ENCODE results near the gene LRRC42.

LRRC42 gene

DNA sequence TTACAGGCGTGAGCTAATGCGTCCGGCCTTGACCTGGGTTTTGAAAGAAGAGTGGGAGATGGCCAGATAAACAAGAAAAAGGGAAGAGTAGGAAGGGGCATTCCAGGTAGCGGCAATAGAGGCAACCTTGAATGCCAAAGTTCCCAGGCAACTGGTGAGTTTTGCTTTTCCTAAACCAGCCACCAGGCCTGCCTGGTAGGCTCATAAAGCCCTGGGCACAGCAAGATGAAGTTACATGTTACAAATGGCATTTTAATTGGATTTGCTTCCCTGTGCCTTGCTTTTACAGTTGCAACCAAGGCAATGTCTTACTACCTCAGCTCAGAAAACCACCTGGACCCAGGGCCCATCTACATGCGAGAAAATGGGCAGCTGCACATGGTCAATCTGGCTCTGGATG is 5.5 kb downstream of the LRRC42 start:
- H3K4me1 ChIP-seq (ENCODE audit: low read depth, poor library complexity, severe bottlenecking) = peaks cover 17% of the 10 kb centered on the region
- H3K79me2 ChIP-seq (ENCODE audit: insufficient read depth, low read depth) = peaks cover 18% of the 10 kb centered on the region; the same call in 1 of the 2 replicates
- no peak overlapping the region for H2AFZ ChIP-seq (ENCODE audit: low read depth)
- no peaks in the 10 kb centered on the region for H3K27me3 ChIP-seq (ENCODE audit: insufficient read depth, low read depth)
- TF ChIP-seq, protein P1, sequence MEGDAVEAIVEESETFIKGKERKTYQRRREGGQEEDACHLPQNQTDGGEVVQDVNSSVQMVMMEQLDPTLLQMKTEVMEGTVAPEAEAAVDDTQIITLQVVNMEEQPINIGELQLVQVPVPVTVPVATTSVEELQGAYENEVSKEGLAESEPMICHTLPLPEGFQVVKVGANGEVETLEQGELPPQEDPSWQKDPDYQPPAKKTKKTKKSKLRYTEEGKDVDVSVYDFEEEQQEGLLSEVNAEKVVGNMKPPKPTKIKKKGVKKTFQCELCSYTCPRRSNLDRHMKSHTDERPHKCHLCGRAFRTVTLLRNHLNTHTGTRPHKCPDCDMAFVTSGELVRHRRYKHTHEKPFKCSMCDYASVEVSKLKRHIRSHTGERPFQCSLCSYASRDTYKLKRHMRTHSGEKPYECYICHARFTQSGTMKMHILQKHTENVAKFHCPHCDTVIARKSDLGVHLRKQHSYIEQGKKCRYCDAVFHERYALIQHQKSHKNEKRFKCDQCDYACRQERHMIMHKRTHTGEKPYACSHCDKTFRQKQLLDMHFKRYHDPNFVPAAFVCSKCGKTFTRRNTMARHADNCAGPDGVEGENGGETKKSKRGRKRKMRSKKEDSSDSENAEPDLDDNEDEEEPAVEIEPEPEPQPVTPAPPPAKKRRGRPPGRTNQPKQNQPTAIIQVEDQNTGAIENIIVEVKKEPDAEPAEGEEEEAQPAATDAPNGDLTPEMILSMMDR (conservative IDR thresholded peaks at IDR 0.05; ENCODE audit: low read depth, low read length) = no peak
- H3K4me3 ChIP-seq (IDR thresholded peaks at IDR 0.05; ENCODE audit: insufficient read depth, low read depth, low read length) = no peak overlapping the region
- H3K9ac ChIP-seq = no peak overlapping the region
- H4K20me1 ChIP-seq (ENCODE audit: insufficient read depth) = no peaks in the 10 kb centered on the region
- H3K36me3 ChIP-seq (ENCODE audit: insufficient read depth) = peaks cover 4% of the 10 kb centered on the region; the same call in 1 of the 2 replicates
- no peak overlapping the region for H3K4me2 ChIP-seq
- H3K27ac ChIP-seq = no peak overlapping the region

DNA sequence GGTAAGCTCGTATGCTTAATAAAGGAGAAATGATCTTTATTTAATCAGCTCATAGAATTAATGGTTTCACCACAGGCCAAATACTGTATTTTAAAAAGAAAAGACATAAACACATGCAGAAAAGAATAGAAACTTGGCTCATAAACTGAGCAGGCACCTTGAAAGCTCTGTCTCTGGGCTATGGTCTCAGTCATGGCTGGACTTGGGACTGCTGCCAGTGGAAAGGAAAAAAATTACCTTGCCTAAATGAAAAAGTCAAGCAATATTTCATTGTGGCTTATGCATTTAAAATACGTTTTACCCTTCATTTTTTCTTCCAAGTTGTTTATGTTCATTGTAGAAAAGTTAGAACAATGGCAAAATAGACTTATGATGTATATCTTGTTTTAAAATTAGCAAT is 8.0 kb downstream of the LRRC42 start:
- Histone ChIP-seq H3K27ac (no peak overlapping the region), H3K79me2 (ENCODE audit: insufficient read depth, low read depth) (no peaks in the 10 kb centered on the region), H2AFZ (ENCODE audit: low read depth) (no peak overlapping the region), H4K20me1 (ENCODE audit: insufficient read depth) (no peaks in the 10 kb centered on the region), H3K4me3 (IDR thresholded peaks at IDR 0.05; ENCODE audit: insufficient read depth, low read depth, low read length) (no peak overlapping the region), H3K36me3 (ENCODE audit: insufficient read depth) (peaks cover 4% of the 10 kb centered on the region; the same call in 1 of the 2 replicates), H3K9ac (no peak overlapping the region), H3K27me3 (ENCODE audit: insufficient read depth, low read depth) (no peaks in the 10 kb centered on the region), H3K4me1 (ENCODE audit: low read depth, poor library complexity, severe bottlenecking) (peaks cover 7% of the 10 kb centered on the region), H3K4me2 (no peak overlapping the region)
- TF ChIP-seq, protein P1 (conservative IDR thresholded peaks at IDR 0.05; ENCODE audit: low read depth, low read length) = no peak

DNA sequence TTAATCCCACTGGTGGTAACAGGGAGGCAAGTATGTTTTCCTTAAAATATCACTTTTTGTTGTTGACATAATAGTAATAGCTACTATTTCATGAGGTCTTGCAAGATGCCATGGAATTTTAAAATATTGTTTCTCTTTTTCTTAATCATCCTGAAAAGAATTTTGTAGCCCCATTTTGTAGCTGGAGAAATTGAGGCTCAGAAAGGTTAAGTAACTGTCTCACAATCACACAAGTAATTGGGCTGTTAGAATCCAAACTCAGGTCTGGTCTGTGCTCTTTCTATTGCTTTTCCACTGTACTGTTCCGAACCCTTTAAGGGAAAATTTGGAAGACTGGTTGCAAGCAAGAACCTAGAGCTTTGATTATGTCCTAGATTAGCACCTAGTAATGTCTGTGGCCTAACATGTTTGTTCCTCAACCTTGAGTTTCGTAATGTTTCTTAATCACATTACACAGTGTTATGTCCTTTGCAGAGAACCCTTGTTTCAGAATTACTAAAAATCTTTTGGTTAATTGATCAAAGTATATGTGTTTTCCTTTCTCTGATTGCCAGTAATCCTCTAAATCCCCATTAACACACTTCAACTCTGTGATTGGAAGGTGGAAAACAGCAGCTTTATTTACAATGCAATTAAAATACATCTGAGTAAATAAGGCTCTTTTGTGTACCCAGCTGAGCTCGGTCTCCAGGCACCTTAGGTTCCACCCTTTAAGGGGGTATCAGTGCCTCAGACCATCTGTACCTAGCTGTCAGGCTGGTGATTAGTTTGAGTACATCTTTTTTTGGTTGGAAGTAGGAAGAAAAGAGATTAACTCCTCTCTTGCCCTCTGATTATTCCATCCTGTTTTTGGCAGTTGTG is 10.4 kb downstream of the LRRC42 start:
- Histone ChIP-seq H4K20me1 (ENCODE audit: insufficient read depth) (no peaks in the 10 kb centered on the region), H3K27me3 (ENCODE audit: insufficient read depth, low read depth) (no peaks in the 10 kb centered on the region), H3K27ac (no peak overlapping the region), H3K4me2 (no peak overlapping the region), H2AFZ (ENCODE audit: low read depth) (no peak overlapping the region), H3K4me1 (ENCODE audit: low read depth, poor library complexity, severe bottlenecking) (peaks cover 7% of the 10 kb centered on the region), H3K79me2 (ENCODE audit: insufficient read depth, low read depth) (no peaks in the 10 kb centered on the region), H3K36me3 (ENCODE audit: insufficient read depth) (peaks cover 4% of the 10 kb centered on the region; the same call in 1 of the 2 replicates), H3K4me3 (IDR thresholded peaks at IDR 0.05; ENCODE audit: insufficient read depth, low read depth, low read length) (no peak overlapping the region), H3K9ac (no peak overlapping the region)
- TF ChIP-seq, protein P1 (conservative IDR thresholded peaks at IDR 0.05; ENCODE audit: low read depth, low read length) = no peak

DNA sequence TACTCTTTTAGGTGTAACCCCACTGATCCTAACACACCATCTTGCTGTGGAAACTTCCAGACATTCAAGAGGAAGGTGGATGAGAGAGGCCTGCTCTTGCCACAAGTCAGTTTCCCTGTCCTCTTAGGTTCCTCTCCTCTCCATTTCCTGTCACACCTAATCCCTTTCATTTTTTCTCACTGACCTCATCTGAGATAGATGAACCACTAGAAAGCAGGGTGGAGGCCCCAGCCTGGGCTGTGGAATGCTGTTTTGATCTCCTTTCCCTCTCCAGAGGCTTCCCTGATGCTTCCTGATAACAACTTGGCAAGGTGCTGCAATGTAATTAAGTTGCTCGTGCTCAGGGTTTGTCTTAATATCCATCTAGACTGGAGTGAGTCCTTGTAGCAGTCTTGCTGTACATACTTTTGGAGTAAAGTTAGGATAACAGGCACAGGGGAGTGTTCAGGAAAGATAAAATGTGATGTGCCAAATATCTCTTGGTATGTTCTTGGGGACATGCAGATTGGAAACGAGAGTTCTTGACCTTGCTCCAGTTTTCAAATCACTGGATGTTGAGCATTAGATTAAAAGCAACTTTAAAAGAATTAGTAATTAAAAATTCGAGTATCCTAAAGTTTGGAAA is 11.2 kb downstream of the LRRC42 start:
- peaks cover 4% of the 10 kb centered on the region; the same call in 1 of the 2 replicates for H3K36me3 ChIP-seq (ENCODE audit: insufficient read depth)

More for the DNA sequence above, 11.2 kb downstream of the LRRC42 start:
- Histone ChIP-seq H3K27ac (no peak overlapping the region), H2AFZ (ENCODE audit: low read depth) (no peak overlapping the region), H3K4me2 (no peak overlapping the region), H3K4me3 (IDR thresholded peaks at IDR 0.05; ENCODE audit: insufficient read depth, low read depth, low read length) (no peak overlapping the region), H3K79me2 (ENCODE audit: insufficient read depth, low read depth) (no peaks in the 10 kb centered on the region), H4K20me1 (ENCODE audit: insufficient read depth) (no peaks in the 10 kb centered on the region), H3K4me1 (ENCODE audit: low read depth, poor library complexity, severe bottlenecking) (peaks cover 7% of the 10 kb centered on the region), H3K9ac (no peak overlapping the region), H3K27me3 (ENCODE audit: insufficient read depth, low read depth) (no peaks in the 10 kb centered on the region)
- TF ChIP-seq, protein P1 (conservative IDR thresholded peaks at IDR 0.05; ENCODE audit: low read depth, low read length) = no peak
